ENCODE results near the gene ADGRG3. TPM values are rescaled to one million over a fixed set of nuclear protein-coding genes. Genes with fewer than 3 reads are reported as not detected.

ADGRG3 gene
- total and polyA plus RNA-seq, 2 of the 13 experiments (the other 11 are each of a cell fraction or from before 2014, with no cell fraction given) = 2.7 to 11.8 TPM

- TF ChIP-seq PCBP2 (optimal IDR thresholded peaks at IDR 0.05; ENCODE audit: low read depth, low read length, poor library complexity, severe bottlenecking) (peak; percentile 21), HNRNPK (IDR thresholded peaks at IDR 0.05; ENCODE audit: low read depth, low read length, poor library complexity, severe bottlenecking) (peak; percentile 59), ZNF256 (CRISPR knock-in tag; conservative IDR thresholded peaks at IDR 0.05) (no peak), SOX6 (IDR thresholded peaks at IDR 0.05) (0 out of 2 replicates have a peak, but pooled peaks have one; percentile 71), SOX6 (CRISPR knock-in tag; IDR thresholded peaks at IDR 0.05) (no peak), ZNF263 (CRISPR knock-in tag; IDR thresholded peaks at IDR 0.05) (peak; percentile 71), ZFP90 (CRISPR knock-in tag; IDR thresholded peaks at IDR 0.05; ENCODE audit: borderline replicate concordance) (0 out of 2 replicates have a peak, but pooled peaks have one; percentile 8), IKZF1 (IDR thresholded peaks at IDR 0.05) (0 out of 2 replicates have a peak, but pooled peaks have one; percentile 18), ZNF253 (CRISPR knock-in tag; IDR thresholded peaks at IDR 0.05; ENCODE audit: borderline replicate concordance) (no peak), MAZ (IDR thresholded peaks at IDR 0.05; ENCODE audit: borderline replicate concordance, low read depth, low read length) (no peak), MAZ (CRISPR knock-in tag; IDR thresholded peaks at IDR 0.05; ENCODE audit: low read depth) (0 out of 2 replicates have a peak, but pooled peaks have one; percentile 6), ZNF672 (CRISPR knock-in tag; IDR thresholded peaks at IDR 0.05) (no peak), SP1 (IDR thresholded peaks at IDR 0.05) (0 out of 2 replicates have a peak, but pooled peaks have one; percentile 8), SP1 (CRISPR knock-in tag; IDR thresholded peaks at IDR 0.05) (no peak), ZFP91 (CRISPR knock-in tag; IDR thresholded peaks at IDR 0.05; ENCODE audit: borderline replicate concordance) (peak; percentile 40; the same call in 1 of the 2 replicates), ATM (IDR thresholded peaks at IDR 0.05; ENCODE audit: borderline replicate concordance) (peak; percentile 37; the same call in 1 of the 2 replicates)
- TF ChIP-seq, protein P1, sequence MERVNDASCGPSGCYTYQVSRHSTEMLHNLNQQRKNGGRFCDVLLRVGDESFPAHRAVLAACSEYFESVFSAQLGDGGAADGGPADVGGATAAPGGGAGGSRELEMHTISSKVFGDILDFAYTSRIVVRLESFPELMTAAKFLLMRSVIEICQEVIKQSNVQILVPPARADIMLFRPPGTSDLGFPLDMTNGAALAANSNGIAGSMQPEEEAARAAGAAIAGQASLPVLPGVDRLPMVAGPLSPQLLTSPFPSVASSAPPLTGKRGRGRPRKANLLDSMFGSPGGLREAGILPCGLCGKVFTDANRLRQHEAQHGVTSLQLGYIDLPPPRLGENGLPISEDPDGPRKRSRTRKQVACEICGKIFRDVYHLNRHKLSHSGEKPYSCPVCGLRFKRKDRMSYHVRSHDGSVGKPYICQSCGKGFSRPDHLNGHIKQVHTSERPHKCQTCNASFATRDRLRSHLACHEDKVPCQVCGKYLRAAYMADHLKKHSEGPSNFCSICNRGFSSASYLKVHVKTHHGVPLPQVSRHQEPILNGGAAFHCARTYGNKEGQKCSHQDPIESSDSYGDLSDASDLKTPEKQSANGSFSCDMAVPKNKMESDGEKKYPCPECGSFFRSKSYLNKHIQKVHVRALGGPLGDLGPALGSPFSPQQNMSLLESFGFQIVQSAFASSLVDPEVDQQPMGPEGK (CRISPR knock-in tag; IDR thresholded peaks at IDR 0.05) = no peak
- TF ChIP-seq, protein P2, sequence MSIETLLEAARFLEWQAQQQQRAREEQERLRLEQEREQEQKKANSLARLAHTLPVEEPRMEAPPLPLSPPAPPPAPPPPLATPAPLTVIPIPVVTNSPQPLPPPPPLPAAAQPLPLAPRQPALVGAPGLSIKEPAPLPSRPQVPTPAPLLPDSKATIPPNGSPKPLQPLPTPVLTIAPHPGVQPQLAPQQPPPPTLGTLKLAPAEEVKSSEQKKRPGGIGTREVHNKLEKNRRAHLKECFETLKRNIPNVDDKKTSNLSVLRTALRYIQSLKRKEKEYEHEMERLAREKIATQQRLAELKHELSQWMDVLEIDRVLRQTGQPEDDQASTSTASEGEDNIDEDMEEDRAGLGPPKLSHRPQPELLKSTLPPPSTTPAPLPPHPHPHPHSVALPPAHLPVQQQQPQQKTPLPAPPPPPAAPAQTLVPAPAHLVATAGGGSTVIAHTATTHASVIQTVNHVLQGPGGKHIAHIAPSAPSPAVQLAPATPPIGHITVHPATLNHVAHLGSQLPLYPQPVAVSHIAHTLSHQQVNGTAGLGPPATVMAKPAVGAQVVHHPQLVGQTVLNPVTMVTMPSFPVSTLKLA (IDR thresholded peaks at IDR 0.05) = 0 out of 2 replicates have a peak, but pooled peaks have one; percentile 11
- TF ChIP-seq, protein P3, sequence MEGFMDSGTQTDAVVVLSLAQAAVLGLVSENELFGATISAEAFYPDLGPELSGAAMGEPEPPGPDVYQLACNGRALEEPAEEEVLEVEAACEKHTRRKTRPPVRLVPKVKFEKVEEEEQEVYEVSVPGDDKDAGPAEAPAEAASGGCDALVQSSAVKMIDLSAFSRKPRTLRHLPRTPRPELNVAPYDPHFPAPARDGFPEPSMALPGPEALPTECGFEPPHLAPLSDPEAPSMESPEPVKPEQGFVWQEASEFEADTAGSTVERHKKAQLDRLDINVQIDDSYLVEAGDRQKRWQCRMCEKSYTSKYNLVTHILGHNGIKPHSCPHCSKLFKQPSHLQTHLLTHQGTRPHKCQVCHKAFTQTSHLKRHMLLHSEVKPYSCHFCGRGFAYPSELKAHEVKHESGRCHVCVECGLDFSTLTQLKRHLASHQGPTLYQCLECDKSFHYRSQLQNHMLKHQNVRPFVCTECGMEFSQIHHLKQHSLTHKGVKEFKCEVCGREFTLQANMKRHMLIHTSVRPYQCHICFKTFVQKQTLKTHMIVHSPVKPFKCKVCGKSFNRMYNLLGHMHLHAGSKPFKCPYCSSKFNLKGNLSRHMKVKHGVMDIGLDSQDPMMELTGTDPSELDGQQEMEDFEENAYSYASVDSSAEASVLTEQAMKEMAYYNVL (CRISPR knock-in tag; IDR thresholded peaks at IDR 0.05; ENCODE audit: borderline replicate concordance) = no peak
Observed at GRCh38 chr16:57704905-57705852, 37.1 kb downstream of the ADGRG3 start (continued).

Data from HepG2 (cell line).